Lung (tissue), 12 donors: Measurements from ENCODE around the gene MBD3. TPM values are rescaled to one million over a fixed set of nuclear protein-coding genes. Genes with fewer than 3 reads are reported as not detected.

Source experiments
- ATAC-seq: fragments of 200-7000 bp; cut with Tn5 transposase; one replicate; pipeline ENCODE4 v1.9.1; 2020; ENCODE audit warnings: moderate number of reproducible peaks; ENCODE audit not compliant: insufficient read depth, low FRiP score
- DNase-seq, 3 donors: peaks; one replicate each; pipeline ENCODE4 v3.0.0-alpha.2; 2013 to 2017
- H3K27ac ChIP-seq, 2 donors: one replicate each; pipeline ENCODE4 v1.5.1; 2013; ENCODE audit warnings: mild to moderate bottlenecking in 2 of 2, moderate library complexity in 2 of 2, control low read depth in 1 of 2, inconsistent platforms in 1 of 2, low read depth in 1 of 2, low read length in 1 of 2
- H3K27me3 ChIP-seq, 3 donors: one replicate each; pipeline ENCODE4 v1.5.1; 2013; ENCODE audit warnings: low read length in 2 of 3; ENCODE audit not compliant: control insufficient read depth in 3 of 3, insufficient read depth in 3 of 3
- H3K36me3 ChIP-seq, 4 donors: one replicate each; pipeline ENCODE4 v1.5.1; 2013; ENCODE audit warnings: low read length in 4 of 4, mild to moderate bottlenecking in 1 of 4, moderate library complexity in 1 of 4; ENCODE audit not compliant: control insufficient read depth in 4 of 4, insufficient read depth in 4 of 4
- H3K4me1 ChIP-seq, 5 donors: one replicate each; pipeline ENCODE4 v1.5.1; 2013; ENCODE audit warnings: low read length in 5 of 5, mild to moderate bottlenecking in 2 of 5, moderate library complexity in 1 of 5; ENCODE audit not compliant: control insufficient read depth in 5 of 5, insufficient read depth in 5 of 5
- H3K4me3 ChIP-seq: one replicate; pipeline ENCODE4 v1.5.1; 2013; ENCODE audit warnings: mild to moderate bottlenecking, control low read depth, moderate library complexity
- H3K9ac ChIP-seq, 2 donors: one replicate each; pipeline ENCODE4 v1.5.1; 2013; ENCODE audit warnings: low read length in 2 of 2, control low read depth in 1 of 2; ENCODE audit not compliant: insufficient read depth in 1 of 2
- H3K9me3 ChIP-seq, 4 donors: one replicate each; pipeline ENCODE4 v1.5.1; 2013; ENCODE audit warnings: low read length in 3 of 4, mild to moderate bottlenecking in 1 of 4, moderate library complexity in 1 of 4; ENCODE audit not compliant: control insufficient read depth in 4 of 4, insufficient read depth in 3 of 4
- CTCF ChIP-seq: IDR thresholded peaks from 2 replicates; pipeline ENCODE4 v1.5.1; 2012; ENCODE audit warnings: mild to moderate bottlenecking; ENCODE audit errors: control extremely low read depth, extremely low read depth
- WGBS, 2 donors: extraction: QIAGEN DNeasy Blood & Tissue Kit; methylation state at CpG; one replicate each; pipeline ENCODE4 v1.1.7; 2013; 5-methylcytosine and 5-hydroxymethylcytosine counted together
- polyA plus RNA-seq, 2 donors: library from polyadenylated mRNA; stranded (reverse); fragments of 200-250 nt; gene quantifications; one replicate each; pipeline ENCODE4 v1.2.1, GENCODE V29; 2013
- total RNA-seq, 2 donors: library from RNA; depleted of rRNA in 1 of 2; stranded (reverse); fragments of >200 nt in 1 of 2; gene quantifications; one replicate each; pipeline ENCODE4 v1.2.1, GENCODE V29; 2014 to 2021
- donor health status: control.
- donor health status: control.
- donor health status: Bipolar disorder and iron deficiency.
- donor health status: healthy.
- donor health status: DM: yes; HTN: yes; CAD: no.

MBD3 gene
- total and polyA plus RNA-seq, 4 donors, result 48.1 to 129 (median 88.7) TPM

- WGBS, 2 donors, result 97 to 98% methylated on average over 5 of the region's 5 CpGs
- no peaks in the 10 kb centered on the region for H3K9me3 ChIP-seq
- no peak for ATAC-seq
Observed at GRCh38 chr19:1634938-1635243, 42.2 kb upstream of the MBD3 start.

GRCh38 chr19:1634242-1634937 lies 41.7 kb upstream of the MBD3 start:
- no peak for TF ChIP-seq CTCF
- Histone ChIP-seq H3K27me3 (no peaks in the 10 kb centered on the region), H3K9ac (no peak overlapping the region), H3K4me3 (no peak overlapping the region), H3K4me1 (no peaks in the 10 kb centered on the region), H3K27ac (no peak overlapping the region), H3K36me3 (peaks cover 0 to 50% (median 21%) of the 10 kb centered on the region in 4 donors), H3K9me3 (no peaks in the 10 kb centered on the region)
- ATAC-seq, result no peak
- WGBS, 2 donors, result 93 to 97% methylated on average over 19 of the region's 19 CpGs
- DNase-seq, result no peak

More at GRCh38 chr19:1634938-1635243, 42.2 kb upstream of the MBD3 start:
- DNase-seq, result no peak
- TF ChIP-seq CTCF, result no peak
- Histone ChIP-seq H3K27me3 (no peaks in the 10 kb centered on the region), H3K27ac (no peak overlapping the region), H3K36me3 (peaks cover 0 to 49% (median 21%) of the 10 kb centered on the region in 4 donors), H3K4me3 (no peak overlapping the region), H3K4me1 (no peaks in the 10 kb centered on the region), H3K9ac (no peak overlapping the region)

- no peaks in the 10 kb centered on the region for H3K27me3 ChIP-seq
- no peaks in the 10 kb centered on the region for H3K4me1 ChIP-seq
- H3K9me3 ChIP-seq, result no peaks in the 10 kb centered on the region
- no peak for DNase-seq
- peaks cover 0 to 47% (median 16%) of the 10 kb centered on the region in 4 donors for H3K36me3 ChIP-seq
- H3K9ac ChIP-seq, result no peak overlapping the region
- H3K4me3 ChIP-seq, result no peak overlapping the region
- WGBS, 2 donors, result 94 to 95% methylated on average over 11 of the region's 11 CpGs
- no peak overlapping the region for H3K27ac ChIP-seq
- ATAC-seq, result no peak
- no peak for TF ChIP-seq CTCF
Observed at GRCh38 chr19:1633269-1633826, 40.7 kb upstream of the MBD3 start.
